GM18507 (cell line): ENCODE data around the gene P2RY13.

Source experiments
- DNase-seq: peaks from one replicate; pipeline ENCODE4 v3.0.0; 2011; ENCODE audit warnings: low read depth; ENCODE audit not compliant: insufficient read length; ENCODE audit errors: extremely low spot score
- FAIRE-seq: peaks from 2 replicates; lab custom pipeline; 2011; peaks lifted over from hg19 to GRCh38; lab: Jason Lieb, UNC

Gene P2RY13

DNA sequence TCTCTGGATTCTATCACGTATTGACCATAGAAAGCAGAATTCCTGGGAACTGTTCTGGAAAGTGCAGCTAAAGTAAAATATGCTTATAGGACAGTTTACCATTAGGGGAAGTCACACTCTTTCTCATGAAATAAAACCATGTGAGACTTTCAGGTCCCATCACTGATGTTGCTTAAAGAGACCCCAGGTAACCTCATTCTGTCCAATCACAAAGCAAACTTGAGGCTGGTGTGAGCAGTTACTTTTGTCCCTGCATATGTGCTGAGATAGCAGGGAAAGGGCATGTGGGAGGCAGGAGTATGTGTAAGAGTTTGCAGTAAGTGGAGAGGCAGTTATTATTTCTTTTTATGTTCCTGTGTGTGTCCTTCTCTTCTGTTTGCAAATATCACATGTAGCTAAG is 28.8 kb downstream of the P2RY13 start:
- FAIRE-seq (no peak), DNase-seq (no peak)

DNA sequence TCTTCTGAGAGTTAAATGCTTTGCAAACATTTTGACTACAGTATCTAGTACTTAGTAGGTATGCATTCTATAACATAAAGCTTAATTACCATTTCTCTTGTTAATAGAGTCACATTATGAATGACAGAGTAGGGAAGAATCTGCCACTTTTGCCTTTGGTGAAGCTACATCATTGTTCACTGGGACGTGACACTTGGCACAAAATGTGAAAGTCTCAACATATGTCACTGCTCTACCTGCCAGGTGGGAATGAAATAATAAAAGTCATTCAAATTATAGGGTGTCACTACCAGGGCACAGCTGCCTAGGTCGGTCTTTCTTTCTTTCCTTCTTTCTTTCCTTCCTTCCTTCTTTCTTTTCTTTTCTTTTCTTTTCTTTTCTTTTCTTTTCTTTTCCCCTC is 30.3 kb downstream of the P2RY13 start:
- DNase-seq (no peak), FAIRE-seq (no peak)

DNA sequence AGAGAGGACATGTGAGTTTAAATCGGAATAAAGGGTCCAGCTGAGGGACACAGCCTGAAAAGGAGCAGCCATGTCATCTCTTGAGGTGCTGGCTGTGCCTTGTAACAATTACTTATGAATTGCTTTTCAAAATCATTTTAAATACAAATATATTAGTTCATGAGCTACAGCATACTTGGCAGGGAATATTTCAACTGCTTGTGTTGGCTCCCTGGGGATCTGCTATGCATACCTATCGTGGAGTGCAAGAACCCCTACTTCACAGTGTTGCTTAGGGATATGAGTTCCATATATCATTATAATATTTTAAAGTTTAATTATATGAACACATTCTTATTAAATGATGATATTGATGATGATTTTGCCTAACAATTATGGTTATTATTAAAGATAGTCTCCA is 31.9 kb downstream of the P2RY13 start:
- no peak for FAIRE-seq
- DNase-seq = no peak

DNA sequence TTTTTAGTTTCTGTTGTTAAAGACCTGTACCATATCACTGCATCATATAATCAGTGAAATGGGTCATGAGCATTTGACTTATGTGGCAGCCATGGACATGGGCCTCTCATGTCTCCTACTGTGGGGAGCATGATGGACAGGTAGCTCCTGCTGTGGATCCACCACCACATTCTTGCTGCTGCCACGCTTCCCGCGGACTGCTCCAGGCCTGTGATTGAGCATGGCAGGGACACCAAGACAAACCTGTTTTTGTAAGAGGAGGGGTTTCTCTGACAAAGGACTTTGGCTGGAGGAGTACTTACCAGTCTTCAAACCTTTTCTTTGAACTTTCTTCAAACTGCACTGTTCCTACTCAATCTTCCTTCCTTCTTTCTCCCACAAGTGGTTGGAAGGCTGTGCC is 33.1 kb downstream of the P2RY13 start:
- FAIRE-seq (no peak), DNase-seq (no peak)

DNA sequence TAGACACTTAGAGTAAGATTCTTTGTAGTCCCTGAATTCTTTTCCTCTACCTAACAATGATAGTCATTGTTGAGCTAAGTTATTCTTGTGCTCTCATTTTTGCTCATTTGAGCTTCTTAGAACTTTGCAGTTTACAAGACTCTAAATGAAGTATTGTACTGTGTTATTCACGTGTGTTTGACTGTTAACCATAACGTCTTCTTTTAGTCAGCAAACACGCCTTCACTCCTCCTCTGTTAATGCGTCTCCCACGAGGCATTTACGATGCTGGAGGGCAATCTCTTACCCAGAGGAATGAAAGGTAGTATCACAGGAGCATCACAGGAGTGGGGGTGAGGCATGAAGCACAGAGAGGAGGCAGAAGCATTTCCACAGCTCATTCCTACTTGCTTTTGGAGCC is 36.2 kb downstream of the P2RY13 start:
- FAIRE-seq (no peak), DNase-seq (no peak)

DNA sequence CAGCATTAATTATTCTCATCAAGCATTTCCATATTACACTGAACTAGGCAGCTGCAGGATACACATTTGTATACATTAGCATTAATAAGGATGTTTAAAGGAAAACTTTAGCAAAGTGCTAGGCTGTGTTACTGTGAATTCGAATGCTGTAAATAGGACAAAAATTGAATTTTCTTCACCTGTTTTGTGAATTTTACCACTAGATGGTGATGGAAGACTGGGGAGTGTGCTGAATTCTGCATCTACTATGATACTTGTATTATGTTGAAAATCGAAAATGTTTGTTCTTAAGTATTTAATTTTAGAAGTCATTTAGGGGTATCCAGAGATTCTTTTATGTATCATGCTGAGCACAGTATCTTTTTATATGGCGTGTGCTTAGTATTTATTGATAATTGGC is 38.7 kb downstream of the P2RY13 start:
- no peak for DNase-seq
- no peak for FAIRE-seq

DNA sequence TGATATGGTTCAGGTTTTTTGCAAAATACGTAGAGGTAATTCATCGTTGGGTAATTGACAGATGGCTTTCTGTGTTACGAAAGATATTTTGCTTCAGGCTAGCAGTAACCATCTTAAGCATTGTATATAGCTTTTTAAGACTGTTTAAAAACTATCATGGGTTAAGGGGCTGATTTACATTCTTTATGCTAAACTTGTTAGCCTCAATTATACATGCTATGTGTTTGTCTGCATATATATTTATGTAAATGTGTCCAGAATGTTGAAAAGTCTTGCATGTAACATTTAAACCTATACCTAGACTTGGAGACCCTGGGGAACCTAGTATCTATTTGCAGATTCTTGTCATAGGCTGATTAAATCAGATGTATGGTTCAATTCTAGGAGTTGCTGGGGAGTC is 39.9 kb downstream of the P2RY13 start:
- no peak for FAIRE-seq
- no peak for DNase-seq

DNA sequence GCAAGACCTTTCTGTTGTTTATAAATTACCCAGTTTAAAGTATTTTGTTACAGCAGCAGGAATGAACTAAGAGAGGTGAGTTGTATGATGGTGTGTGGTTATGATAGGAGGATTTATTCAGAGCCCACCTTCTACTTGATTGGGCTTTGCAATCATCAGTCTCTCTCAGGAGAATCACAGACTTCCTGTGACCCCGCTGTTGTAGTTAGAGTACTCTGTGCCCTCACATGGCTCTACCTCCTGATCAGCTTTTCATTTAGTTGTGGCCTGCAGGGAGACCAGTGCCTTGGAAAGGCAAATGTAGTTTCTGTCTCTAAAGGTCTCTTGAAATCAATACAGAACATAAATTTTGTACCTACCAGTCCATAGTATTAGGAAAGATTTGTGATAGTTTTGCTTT is 43.4 kb downstream of the P2RY13 start:
- FAIRE-seq = no peak
- no peak for DNase-seq

DNA sequence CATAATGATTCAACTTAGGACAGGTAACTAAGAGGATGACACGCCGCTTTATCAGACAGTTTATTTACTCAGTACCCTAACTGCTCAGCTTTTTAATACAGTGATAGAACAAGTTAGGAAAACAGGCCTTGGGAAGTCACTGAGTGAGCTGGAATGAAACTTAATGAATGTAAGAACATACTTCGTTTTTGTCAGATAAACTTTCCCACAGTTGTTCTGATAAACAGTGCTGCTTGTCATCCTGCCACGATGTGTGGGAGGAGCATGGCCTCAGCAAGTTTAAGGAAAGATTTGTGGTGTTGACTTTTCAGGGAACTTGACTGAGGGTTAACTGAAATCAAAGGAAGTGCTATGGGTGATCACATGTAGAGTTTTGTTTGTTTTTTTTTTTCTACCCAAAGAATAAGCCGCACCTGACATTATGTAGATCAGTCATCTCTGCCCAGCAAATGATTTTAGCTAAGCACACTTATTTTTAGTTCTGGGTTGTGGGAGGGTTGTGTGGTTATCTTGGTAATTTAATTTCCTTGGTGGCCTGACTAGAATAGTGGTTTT is 45.4 kb downstream of the P2RY13 start:
- DNase-seq = no peak
- FAIRE-seq = no peak

DNA sequence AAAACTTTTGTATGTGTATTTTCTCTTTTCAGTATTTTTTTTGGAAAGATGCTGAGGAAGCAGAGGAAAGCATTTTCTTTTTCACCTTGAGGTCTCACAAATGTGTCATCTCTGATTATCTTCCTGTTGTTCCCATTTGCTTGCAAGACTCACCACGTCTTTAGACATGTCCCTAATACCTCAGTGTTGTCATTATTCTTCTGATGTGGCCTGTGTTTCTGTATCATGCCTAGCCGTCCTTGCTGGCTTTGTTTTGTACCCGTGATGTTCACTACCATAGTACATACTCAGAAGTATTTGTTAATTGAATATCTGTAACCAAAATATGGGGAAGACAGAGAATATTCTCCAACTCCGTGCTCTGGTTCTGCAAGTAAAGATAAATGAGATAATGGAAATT is 46.0 kb downstream of the P2RY13 start:
- FAIRE-seq (no peak), DNase-seq (no peak)

DNA sequence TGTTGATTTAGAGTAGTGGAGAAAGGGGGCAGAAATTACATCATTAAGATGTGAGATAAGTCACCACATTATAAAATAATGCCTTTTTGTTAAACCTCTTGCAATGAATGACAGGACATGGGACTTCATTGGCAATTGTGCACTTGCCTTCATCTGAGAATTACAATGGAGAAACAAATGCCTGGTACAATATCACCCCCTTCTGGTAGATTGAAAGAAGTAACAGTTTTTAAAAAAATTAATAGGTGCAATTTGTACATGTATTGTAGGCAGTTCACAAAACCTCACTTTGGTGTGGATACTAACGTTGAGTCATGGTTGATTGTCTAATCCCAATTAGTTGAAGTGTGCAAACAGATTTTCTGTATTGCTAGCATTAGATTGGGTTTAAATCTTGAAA is 46.4 kb downstream of the P2RY13 start:
- DNase-seq (peak; percentile 42), FAIRE-seq (peak; percentile 86)

DNA sequence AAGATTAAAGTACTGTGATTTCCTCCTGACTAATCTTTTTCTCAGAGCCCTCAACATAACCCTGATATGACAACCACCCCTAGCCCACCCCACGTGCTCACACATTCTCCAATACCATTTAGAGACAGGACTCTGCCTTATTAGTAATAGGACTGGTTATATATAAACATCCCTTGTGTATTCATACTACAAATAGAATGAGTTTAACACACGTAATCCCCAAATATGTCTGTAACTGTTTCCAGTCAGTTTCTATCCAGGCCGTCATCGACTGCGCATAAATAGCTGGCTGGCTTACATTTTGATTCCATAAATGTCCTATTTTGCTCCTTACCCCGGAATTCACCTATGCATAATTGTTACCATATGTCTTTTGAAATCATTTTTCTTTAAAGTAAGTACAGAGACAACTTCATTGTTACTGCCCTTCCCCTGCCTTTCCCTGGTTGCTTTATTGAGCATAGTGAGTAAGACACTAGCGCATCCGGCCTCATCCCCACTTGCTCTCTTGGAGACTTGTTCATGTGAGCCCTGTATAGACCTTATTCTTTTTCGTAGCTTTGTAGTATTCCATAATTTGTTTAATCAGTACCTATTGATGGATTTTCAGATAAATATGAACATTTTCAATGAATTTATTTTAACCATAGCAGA is 47.6 kb downstream of the P2RY13 start:
- DNase-seq (no peak), FAIRE-seq (no peak)

DNA sequence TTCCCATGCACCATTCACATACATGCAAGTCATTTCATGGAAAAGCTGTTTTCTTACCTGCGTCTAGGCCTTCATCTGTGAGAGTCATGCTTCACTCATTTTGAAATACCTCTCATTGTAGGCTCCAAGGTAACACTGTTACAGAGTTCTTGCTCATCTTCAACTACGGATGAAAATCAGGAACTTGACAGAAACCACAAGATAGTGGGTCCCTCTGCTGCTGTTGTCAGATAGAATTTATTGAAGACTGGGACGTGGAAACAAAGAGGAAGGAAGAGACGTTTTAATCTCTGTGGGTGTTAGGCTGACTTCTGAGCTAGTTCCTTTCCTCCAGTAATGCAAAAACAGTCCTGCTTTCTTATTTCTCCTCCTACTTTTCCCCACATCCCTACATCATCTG is 51.1 kb downstream of the P2RY13 start, which contains the start of gene P2RY14:
TSS of gene P2RY14 (minus strand) at position 313 of the 400 bp plus-strand sequence. CDS start 64,226 bp downstream, outside the sequence.
- DNase-seq (no peak), FAIRE-seq (peak; percentile 63)

DNA sequence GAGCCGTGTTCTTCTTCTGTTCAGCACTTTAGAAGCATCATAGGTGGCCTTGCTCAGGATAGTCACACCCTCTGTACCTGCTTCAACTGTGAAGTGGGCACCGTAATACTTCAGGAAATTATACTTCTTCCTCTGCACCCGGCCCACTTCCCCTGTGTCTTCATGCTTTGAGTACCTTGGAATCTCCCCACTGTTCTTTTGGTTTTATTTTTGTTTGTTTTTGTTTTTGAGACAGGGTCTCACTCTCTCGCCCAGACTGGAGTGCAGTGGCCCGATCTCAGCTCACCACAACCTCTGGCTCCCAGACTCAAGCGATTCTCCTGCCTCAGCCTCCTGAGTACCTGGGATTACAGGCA is 52.7 kb downstream of the P2RY13 start:
- DNase-seq (no peak), FAIRE-seq (peak; percentile 35)
